Stomach (tissue), 9 donors: ENCODE measurements around the gene CTBP1. TPM values are rescaled to one million over a fixed set of nuclear protein-coding genes. Genes with fewer than 3 reads are reported as not detected.

Experiments used
- DNase-seq, 2 donors: peaks; one replicate each; pipeline versions ENCODE4 v3.0.0 to v3.0.0-alpha.2; 2013 to 2019
- H3K27ac ChIP-seq, 5 donors: fragments of 200-600 bp in 4 of 5; sonication (generic) in 4 of 5; one replicate each; pipeline ENCODE4 v1.5.1; 2013 to 2019; ENCODE audit warnings: mild to moderate bottlenecking in 1 of 5, moderate library complexity in 1 of 5
- H3K27me3 ChIP-seq, 3 donors: fragments of 200-600 bp; sonication (generic); one replicate each; pipeline ENCODE4 v1.5.1; 2017 to 2019; ENCODE audit warnings: mixed run types in 1 of 3
- H3K36me3 ChIP-seq, 4 donors: fragments of 200-600 bp; sonication (generic); 1 replicate in 3 of 4; 2 replicates in 1 of 4; pipeline ENCODE4 v1.5.1; 2016 to 2019
- H3K4me1 ChIP-seq, 4 donors: fragments of 200-600 bp; sonication (generic); one replicate each; pipeline ENCODE4 v1.5.1; 2016 to 2019
- H3K4me3 ChIP-seq, 4 donors: fragments of 200-600 bp; sonication (generic) in 3 of 4; one replicate each; pipeline ENCODE4 v1.5.1; 2016 to 2019; ENCODE audit warnings: mild to moderate bottlenecking in 1 of 4
- H3K9me3 ChIP-seq, 4 donors: fragments of 200-600 bp; sonication (generic); one replicate each; pipeline ENCODE4 v1.5.1; 2016 to 2019
- CTCF ChIP-seq, 7 experiments: fragments of 450-650 bp in 4 of 7; fragments of 200-600 bp in 3 of 7; sonication (generic) in 3 of 7; IDR thresholded peaks; one replicate each; pipeline ENCODE4 v1.5.1; 2016 to 2019; ENCODE audit warnings: antibody characterized with exemption in 7 of 7, control low read depth in 2 of 7, mild to moderate bottlenecking in 1 of 7
- EP300 ChIP-seq: sonication (generic); formaldehyde crosslinking; IDR thresholded peaks from one replicate; pipeline ENCODE4 v1.6.1; 2017; ENCODE audit warnings: antibody characterized with exemption
- POLR2A ChIP-seq, 4 donors: fragments of 450-650 bp; IDR thresholded peaks; one replicate each; pipeline ENCODE4 v1.6.1; 2016; ENCODE audit warnings: antibody characterized with exemption in 4 of 4, control low read depth in 2 of 4, mild to moderate bottlenecking in 1 of 4, moderate library complexity in 1 of 4
- POLR2AphosphoS5 ChIP-seq, 3 donors: sonication (generic); formaldehyde crosslinking; IDR thresholded peaks; one replicate each; pipeline ENCODE4 v1.6.1; 2016; ENCODE audit warnings: antibody characterized with exemption in 3 of 3
- WGBS, 5 donors: extraction: QIAGEN DNeasy Blood & Tissue Kit in 3 of 5; methylation state at CpG; one replicate each; pipeline versions ENCODE4 v1.1.5 to v1.1.7; 2013 to 2018; 5-methylcytosine and 5-hydroxymethylcytosine counted together
- intact Hi-C: fragments of 100-400 bp; cut with DNase I; formaldehyde crosslinking; loops from one replicate; pipeline ENCODE4 v1.15.1; 2023; ENCODE audit warnings: low total_unique reads
- polyA plus RNA-seq, 3 donors: library from polyadenylated mRNA; stranded (reverse); fragments of 200-250 nt; gene quantifications; one replicate each; pipeline ENCODE4 v1.2.3, GENCODE V29; 2013
- total RNA-seq, 5 donors: library from RNA; depleted of rRNA; stranded (reverse); fragments of >200 nt; gene quantifications; one replicate each; pipeline versions ENCODE4 v1.1.0 to v1.2.3, GENCODE V29; 2014 to 2016
- donor health status: healthy with polysubstance abuse.
- donor health status: Bipolar disorder and iron deficiency.
- donor health status: healthy.

The CTBP1 gene
- total and polyA plus RNA-seq, 8 donors, result 72.7 to 415 (median 95.1) TPM

GRCh38 chr4:1176398-1177273 lies 72.3 kb downstream of the CTBP1 start:
- no peak for DNase-seq
- Histone ChIP-seq H3K4me1 (peaks cover 15 to 46% (median 43%) of the 10 kb centered on the region in 4 donors), H3K36me3 (no peaks in the 10 kb centered on the region), H3K27ac (peak overlapping the region in 1 of 5 donors; percentile 5), H3K27me3 (peaks cover 4 to 26% (median 10%) of the 10 kb centered on the region in 3 donors), H3K9me3 (peaks cover 0 to 5% (median 0%) of the 10 kb centered on the region in 4 donors), H3K4me3 (no peak overlapping the region)
- TF ChIP-seq POLR2AphosphoS5 (IDR thresholded peaks at IDR 0.05), result no peak
- TF ChIP-seq EP300, result no peak
- no peak for TF ChIP-seq CTCF (IDR thresholded peaks at IDR 0.05)
- TF ChIP-seq POLR2A (IDR thresholded peaks at IDR 0.05), result no peak
- WGBS, 5 donors, result 50 to 75% (median 54%) methylated on average over 1 of the region's 1 CpG
- intact Hi-C loops, result no loop called here

DNA sequence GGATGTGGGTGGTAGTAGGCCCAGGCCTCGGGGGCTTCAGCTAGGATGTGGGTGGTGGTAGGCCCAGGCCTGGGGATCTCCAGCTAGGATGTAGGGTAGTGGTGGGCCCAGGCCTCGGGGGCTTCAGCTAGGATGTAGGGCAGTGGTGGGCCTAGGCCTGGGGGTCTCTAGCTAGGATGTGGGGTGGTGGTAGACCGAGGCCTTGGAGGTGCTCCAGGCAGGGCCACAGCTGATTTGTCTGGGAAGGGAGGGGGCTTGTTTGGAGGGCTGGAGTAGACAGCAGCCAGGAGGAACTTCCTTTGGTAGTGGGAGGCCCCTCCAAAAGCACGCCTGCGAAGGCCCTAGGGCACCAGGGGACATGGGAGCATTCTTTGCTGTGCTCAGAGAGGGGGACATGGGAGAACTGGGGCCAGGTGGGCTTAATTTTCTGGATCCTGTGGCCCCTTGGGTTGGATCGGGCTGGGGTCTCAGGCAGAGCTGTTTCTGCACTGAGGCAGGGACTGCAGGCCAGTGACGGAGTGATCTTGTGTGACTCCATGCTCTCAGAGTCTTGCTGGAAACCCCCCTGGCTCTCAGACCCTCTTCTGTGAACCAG lies 73.2 kb downstream of the CTBP1 start:
- no peak overlapping the region for H3K4me3 ChIP-seq
- peaks cover 24 to 55% (median 52%) of the 10 kb centered on the region in 4 donors for H3K4me1 ChIP-seq
- whole genome bisulfite sequencing, 5 donors, result 89 to 97% (median 96%) methylated on average over 6 to 7 of the region's 7 CpGs
- intact Hi-C loops, result no loop called here
- no peaks in the 10 kb centered on the region for H3K36me3 ChIP-seq
- H3K9me3 ChIP-seq, result peaks cover 0 to 2% (median 0%) of the 10 kb centered on the region in 4 donors
- no peak for TF ChIP-seq CTCF (IDR thresholded peaks at IDR 0.05)
- no peak for TF ChIP-seq POLR2A (IDR thresholded peaks at IDR 0.05)
- no peak for TF ChIP-seq POLR2AphosphoS5 (IDR thresholded peaks at IDR 0.05)
- TF ChIP-seq EP300, result no peak
- peaks cover 8 to 35% (median 19%) of the 10 kb centered on the region in 3 donors for H3K27me3 ChIP-seq
- no peak for DNase-seq
- peak overlapping the region in 3 of 5 donors; percentile 24 to 40 (median 24) for H3K27ac ChIP-seq

- no peak for DNase-seq
- 88 to 96% (median 93%) methylated on average over 13 to 20 of the region's 20 CpGs for WGBS, 5 donors
- H3K27me3 ChIP-seq, result peaks cover 8 to 42% (median 25%) of the 10 kb centered on the region in 3 donors
- H3K9me3 ChIP-seq, result no peaks in the 10 kb centered on the region
- no peak overlapping the region for H3K4me3 ChIP-seq
- H3K36me3 ChIP-seq, result no peaks in the 10 kb centered on the region
- peaks cover 30 to 62% (median 56%) of the 10 kb centered on the region in 4 donors for H3K4me1 ChIP-seq
- TF ChIP-seq POLR2A (IDR thresholded peaks at IDR 0.05) (no peak), CTCF (IDR thresholded peaks at IDR 0.05) (no peak), POLR2AphosphoS5 (IDR thresholded peaks at IDR 0.05) (no peak), EP300 (no peak)
- peak overlapping the region in 3 of 5 donors; percentile 24 to 40 (median 24) for H3K27ac ChIP-seq
- intact Hi-C loops, result no loop called here
These were observed 73.8 kb downstream of the CTBP1 start for GRCh38 chr4:1174941-1175634.
